HG03159 (cell line): ENCODE data around the gene VPS37B.

Experiments
- ATAC-seq: cut with Tn5 transposase; IDR thresholded peaks from one replicate; pipeline ENCODE4 v1.9.1; 2021; ENCODE audit warnings: mild to moderate bottlenecking, moderate library complexity; ENCODE audit not compliant: unreplicated experiment

The VPS37B gene

GRCh38 chr12:122820138-122820537 is 75.8 kb downstream of the VPS37B start:
- no peak for ATAC-seq

- no peak for ATAC-seq
Observed at GRCh38 chr12:122819209-122819785, 76.6 kb downstream of the VPS37B start.
